GM19328 (cell line): ENCODE measurements around the gene UQCR10.

ENCODE experiments used
- ATAC-seq: cut with Tn5 transposase; IDR thresholded peaks from one replicate; pipeline ENCODE4 v1.9.1; 2021; ENCODE audit warnings: mild to moderate bottlenecking, moderate library complexity; ENCODE audit not compliant: unreplicated experiment

UQCR10 gene

GRCh38 chr22:29795663-29796062, 28.5 kb downstream of the UQCR10 start:
- ATAC-seq = no peak

GRCh38 chr22:29797351-29797750, 30.2 kb downstream of the UQCR10 start:
- no peak for ATAC-seq

- no peak for ATAC-seq
Observed at GRCh38 chr22:29798318-29798717, 31.1 kb downstream of the UQCR10 start.

- no peak for ATAC-seq
Observed at GRCh38 chr22:29798801-29799200, 31.6 kb downstream of the UQCR10 start.

- no peak for ATAC-seq
Observed at GRCh38 chr22:29799217-29799680, 32.1 kb downstream of the UQCR10 start.

GRCh38 chr22:29801153-29801552, 34.0 kb downstream of the UQCR10 start:
- ATAC-seq = no peak

GRCh38 chr22:29801796-29802195, 34.6 kb downstream of the UQCR10 start:
- no peak for ATAC-seq

GRCh38 chr22:29803190-29803589, 36.0 kb downstream of the UQCR10 start:
- no peak for ATAC-seq

- ATAC-seq = no peak
Observed at GRCh38 chr22:29804985-29805384, 37.8 kb downstream of the UQCR10 start.

- ATAC-seq = no peak
Observed at GRCh38 chr22:29806196-29806595, 39.0 kb downstream of the UQCR10 start.

- no peak for ATAC-seq
Observed at GRCh38 chr22:29810216-29810615, 43.0 kb downstream of the UQCR10 start.

- no peak for ATAC-seq
Observed at GRCh38 chr22:29811377-29811776, 44.2 kb downstream of the UQCR10 start.

- ATAC-seq = no peak
Observed at GRCh38 chr22:29813126-29813525, 46.0 kb downstream of the UQCR10 start.

GRCh38 chr22:29813563-29813962, 46.4 kb downstream of the UQCR10 start:
- no peak for ATAC-seq

GRCh38 chr22:29814003-29814402, 46.8 kb downstream of the UQCR10 start:
- no peak for ATAC-seq

GRCh38 chr22:29815580-29815979, 48.4 kb downstream of the UQCR10 start:
- no peak for ATAC-seq

GRCh38 chr22:29816128-29816527, 49.0 kb downstream of the UQCR10 start:
- ATAC-seq = no peak

- no peak for ATAC-seq
Observed at GRCh38 chr22:29816539-29816938, 49.4 kb downstream of the UQCR10 start.

GRCh38 chr22:29816980-29817379, 49.8 kb downstream of the UQCR10 start:
- ATAC-seq = no peak

GRCh38 chr22:29817724-29818123, 50.6 kb downstream of the UQCR10 start:
- no peak for ATAC-seq

GRCh38 chr22:29819501-29819900, 52.3 kb downstream of the UQCR10 start:
- ATAC-seq = no peak
